H54 (cell line): Measurements from ENCODE around the gene CIART.

Source experiments
- DNase-seq: peaks from one replicate; pipeline ENCODE4 v3.0.0; 2011; ENCODE audit warnings: low spot score, mixed read lengths; ENCODE audit not compliant: insufficient read length
- FAIRE-seq: peaks from 3 replicates; lab custom pipeline; 2011; peaks lifted over from hg19 to GRCh38; lab: Jason Lieb, UNC
- POLR2A ChIP-seq: IDR thresholded peaks from 2 replicates; pipeline ENCODE4 v1.6.1; 2011; ENCODE audit warnings: low read depth, mild to moderate bottlenecking, low read length

CIART gene

GRCh38 chr1:150256198-150256553 is 26.2 kb upstream of the CIART start:
- FAIRE-seq (no peak), DNase-seq (no peak)
- TF ChIP-seq POLR2A = no peak

- FAIRE-seq (no peak), DNase-seq (no peak)
- no peak for TF ChIP-seq POLR2A
Observed at GRCh38 chr1:150256554-150257341, 25.6 kb upstream of the CIART start.

- FAIRE-seq = no peak
- no peak for DNase-seq
- no peak for TF ChIP-seq POLR2A
Observed at GRCh38 chr1:150257624-150258585, 24.4 kb upstream of the CIART start, which contains the start of gene CA14. Gene CA14, plus strand, starts transcription at chr1:150257774. Its CDS starts 355 bp downstream, at chr1:150258129.

GRCh38 chr1:150259217-150259616 is 23.1 kb upstream of the CIART start:
- DNase-seq (no peak), FAIRE-seq (no peak)
- no peak for TF ChIP-seq POLR2A

GRCh38 chr1:150259758-150260669 is 22.3 kb upstream of the CIART start:
- FAIRE-seq = no peak
- no peak for TF ChIP-seq POLR2A
- no peak for DNase-seq

- TF ChIP-seq POLR2A = no peak
- FAIRE-seq (no peak), DNase-seq (no peak)
Observed at GRCh38 chr1:150261367-150261766, 21.0 kb upstream of the CIART start.

- DNase-seq (no peak), FAIRE-seq (no peak)
- no peak for TF ChIP-seq POLR2A
Observed at GRCh38 chr1:150262388-150263320, 19.7 kb upstream of the CIART start.

- no peak for FAIRE-seq
- no peak for DNase-seq
Observed at GRCh38 chr1:150263549-150263948, 18.8 kb upstream of the CIART start.

GRCh38 chr1:150267896-150268295 is 14.5 kb upstream of the CIART start:
- DNase-seq = no peak
- TF ChIP-seq POLR2A = no peak
- FAIRE-seq = no peak

More at GRCh38 chr1:150263549-150263948, 18.8 kb upstream of the CIART start:
- TF ChIP-seq POLR2A = no peak

- DNase-seq (peak; percentile 22), FAIRE-seq (no peak)
- no peak for TF ChIP-seq POLR2A
Observed at GRCh38 chr1:150268340-150268704, 14.0 kb upstream of the CIART start.

- DNase-seq (peak; percentile 93), FAIRE-seq (no peak)
- TF ChIP-seq POLR2A = no peak; the same call in 1 of the 2 replicates
Observed at GRCh38 chr1:150268705-150269403, 13.5 kb upstream of the CIART start, which contains the start of gene APH1A. Gene APH1A, minus strand, starts transcription at chr1:150269016. Its CDS starts 206 bp downstream, at chr1:150268810.
